Smooth muscle cell (in vitro differentiated cells): ENCODE results near the gene ENOX2. TPM values are rescaled to one million over a fixed set of nuclear protein-coding genes. Genes with fewer than 3 reads are reported as not detected.

Source experiments
- DNase-seq: peaks from one replicate; lab custom pipeline; 2025; ENCODE audit not compliant: unreplicated experiment; lab: John Stamatoyannopoulos, UW
- H2AFZ ChIP-seq: fragments of 200-600 bp; sonication (generic); 2 replicates; pipeline ENCODE4 v1.6.0; 2016; ENCODE audit warnings: antibody characterized with exemption, low read depth, mild to moderate bottlenecking
- H3F3A ChIP-seq: fragments of 200-600 bp; sonication (generic); 2 replicates; pipeline ENCODE4 v1.6.0; 2017; ENCODE audit warnings: antibody characterized with exemption, low read depth
- H3K27ac ChIP-seq: fragments of 200-600 bp; sonication (generic); 2 replicates; pipeline ENCODE4 v1.5.1; 2016; ENCODE audit warnings: low read depth, mild to moderate bottlenecking
- H3K27me3 ChIP-seq: fragments of 200-600 bp; sonication (generic); 2 replicates; pipeline ENCODE4 v1.6.1; 2016; ENCODE audit warnings: low read depth, mild to moderate bottlenecking
- H3K36me3 ChIP-seq: fragments of 200-600 bp; sonication (generic); 2 replicates; pipeline ENCODE4 v1.5.1; 2016; ENCODE audit warnings: low read depth
- H3K4me1 ChIP-seq: fragments of 200-600 bp; sonication (generic); 2 replicates; pipeline ENCODE4 v1.5.1; 2016; ENCODE audit warnings: low read depth
- H3K4me2 ChIP-seq: fragments of 200-600 bp; sonication (generic); 2 replicates; pipeline ENCODE4 v1.6.0; 2016; ENCODE audit warnings: mild to moderate bottlenecking
- H3K4me3 ChIP-seq: fragments of 200-600 bp; sonication (generic); 2 replicates; pipeline ENCODE4 v1.5.1; 2016; ENCODE audit warnings: mild to moderate bottlenecking
- H3K79me2 ChIP-seq: fragments of 200-600 bp; sonication (generic); 2 replicates; pipeline ENCODE4 v1.6.0; 2016; ENCODE audit warnings: low read depth, mild to moderate bottlenecking
- H3K9ac ChIP-seq: fragments of 200-600 bp; sonication (generic); 2 replicates; pipeline ENCODE4 v1.6.0; 2016; ENCODE audit warnings: low read depth
- H3K9me3 ChIP-seq: fragments of 200-600 bp; sonication (generic); replicated peaks from 2 replicates; pipeline ENCODE4 v1.5.1; 2016; ENCODE audit warnings: low read depth
- H4K20me1 ChIP-seq: fragments of 200-600 bp; sonication (generic); 2 replicates; pipeline ENCODE4 v1.6.0; 2016; ENCODE audit warnings: low read depth
- CTCF ChIP-seq: fragments of 200-600 bp; sonication (generic); IDR thresholded peaks from 2 replicates; pipeline ENCODE4 v1.5.1; 2017; ENCODE audit warnings: borderline replicate concordance, mild to moderate bottlenecking, antibody characterized with exemption; ENCODE audit not compliant: insufficient read depth, poor library complexity, severe bottlenecking
- WGBS: methylation state at CpG from one replicate; pipeline ENCODE4 v1.1.7; 2016; ENCODE audit warnings: low lambda C conversion rate; 5-methylcytosine and 5-hydroxymethylcytosine counted together
- polyA plus RNA-seq: library from polyadenylated mRNA; unstranded; fragments of >200 nt; fragmentation: Nextera tagmentation; extraction: Ambion mirVana; gene quantifications from 2 replicates; pipeline ENCODE4 v1.2.1, GENCODE V29; 2016
- total RNA-seq: library from RNA; depleted of rRNA; stranded (reverse); fragments of >200 nt; gene quantifications from 2 replicates; pipeline ENCODE4 v1.2.3, GENCODE V29; 2014

Gene ENOX2
- total and polyA plus RNA-seq, 2 experiments from 2014 or later, result 7.0 to 11.2 TPM

- Histone ChIP-seq H3K27me3 (peaks cover 14% of the 10 kb centered on the region), H3K79me2 (no peaks in the 10 kb centered on the region), H3K27ac (no peak overlapping the region), H3K4me2 (no peak overlapping the region), H3F3A (no peaks in the 10 kb centered on the region), H2AFZ (no peak overlapping the region), H3K36me3 (no peaks in the 10 kb centered on the region), H3K9ac (no peak overlapping the region), H4K20me1 (no peaks in the 10 kb centered on the region), H3K4me3 (no peak overlapping the region), H3K9me3 (peaks cover 1% of the 10 kb centered on the region), H3K4me1 (no peaks in the 10 kb centered on the region)
- no peak for TF ChIP-seq CTCF
- DNase-seq, result no peak
- 82% methylated on average over 2 of the region's 2 CpGs for WGBS
Measured at GRCh38 chrX:130680164-130681035, 222.6 kb downstream of the ENOX2 start.

DNA sequence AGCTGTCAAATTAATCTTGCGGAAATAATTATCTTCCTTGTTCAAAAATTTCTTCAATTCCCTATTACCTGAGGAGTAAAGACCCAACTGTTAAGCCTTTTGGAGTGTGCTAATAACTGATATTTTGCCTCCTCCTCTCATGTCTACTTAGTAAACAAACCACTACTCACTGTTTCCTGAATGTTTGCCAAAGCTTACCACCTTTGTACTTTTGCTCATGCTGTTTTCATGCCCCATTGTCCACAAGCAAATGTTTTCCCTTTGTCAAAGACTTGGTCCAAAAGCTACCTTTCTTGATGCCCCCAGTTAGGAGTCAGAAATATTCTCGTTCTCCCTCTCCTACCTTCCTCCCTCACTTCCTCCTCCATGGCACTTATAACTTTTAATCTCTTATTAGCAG, 226.1 kb downstream of the ENOX2 start:
- no peak overlapping the region for H3K4me3 ChIP-seq
- H3K79me2 ChIP-seq, result no peaks in the 10 kb centered on the region
- DNase-seq, result no peak
- no peak overlapping the region for H3K4me2 ChIP-seq
- no peaks in the 10 kb centered on the region for H3K36me3 ChIP-seq
- H4K20me1 ChIP-seq, result no peaks in the 10 kb centered on the region
- no peak overlapping the region for H3K9ac ChIP-seq
- H3F3A ChIP-seq, result no peaks in the 10 kb centered on the region
- H3K27me3 ChIP-seq, result peaks cover 13% of the 10 kb centered on the region
- WGBS, result 83% methylated on average over 2 of the region's 2 CpGs
- H3K4me1 ChIP-seq, result no peaks in the 10 kb centered on the region
- H2AFZ ChIP-seq, result no peak overlapping the region
- peaks cover 3% of the 10 kb centered on the region for H3K9me3 ChIP-seq
- TF ChIP-seq CTCF, result no peak
- H3K27ac ChIP-seq, result no peak overlapping the region

GRCh38 chrX:130672214-130672613, 230.8 kb downstream of the ENOX2 start:
- H3K9ac ChIP-seq, result no peak overlapping the region
- H3K27me3 ChIP-seq, result no peaks in the 10 kb centered on the region
- H3K4me3 ChIP-seq, result no peak overlapping the region
- no peak overlapping the region for H3K4me2 ChIP-seq
- WGBS, result 85% methylated on average over 6 of the region's 6 CpGs
- peaks cover 3% of the 10 kb centered on the region for H3K9me3 ChIP-seq
- no peaks in the 10 kb centered on the region for H4K20me1 ChIP-seq
- no peaks in the 10 kb centered on the region for H3K79me2 ChIP-seq
- no peaks in the 10 kb centered on the region for H3F3A ChIP-seq
- no peaks in the 10 kb centered on the region for H3K4me1 ChIP-seq
- no peak overlapping the region for H2AFZ ChIP-seq
- H3K27ac ChIP-seq, result no peak overlapping the region
- TF ChIP-seq CTCF, result no peak
- DNase-seq, result no peak
- no peaks in the 10 kb centered on the region for H3K36me3 ChIP-seq

DNA sequence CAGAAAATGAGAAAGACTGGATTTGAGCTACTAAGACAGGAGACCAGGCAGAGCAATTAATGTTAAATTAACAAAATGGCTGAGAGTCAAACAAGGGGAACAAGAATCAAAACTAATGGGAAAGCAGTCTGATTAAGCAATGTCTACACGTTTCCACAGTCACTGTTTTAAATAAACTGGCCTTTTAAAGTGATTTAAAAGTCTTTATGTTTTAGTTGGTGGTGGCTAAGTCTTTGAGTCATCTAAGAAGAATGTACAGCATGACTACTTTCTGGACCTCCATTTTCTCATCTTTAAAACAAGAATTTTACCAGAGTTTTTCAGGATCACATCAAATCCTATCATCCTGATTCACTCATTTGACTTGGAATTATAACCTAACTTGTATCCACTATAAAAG, 233.8 kb downstream of the ENOX2 start:
- no peak for TF ChIP-seq CTCF
- DNase-seq, result no peak
- H3K9me3 ChIP-seq, result no peaks in the 10 kb centered on the region
- no peaks in the 10 kb centered on the region for H4K20me1 ChIP-seq
- no peak overlapping the region for H3K4me2 ChIP-seq
- WGBS, result 11% methylated on average over 1 of the region's 1 CpG
- no peak overlapping the region for H3K9ac ChIP-seq
- H3K27ac ChIP-seq, result peak overlapping the region; percentile 19
- no peaks in the 10 kb centered on the region for H3K27me3 ChIP-seq
- no peaks in the 10 kb centered on the region for H3F3A ChIP-seq
- H3K36me3 ChIP-seq, result no peaks in the 10 kb centered on the region
- no peaks in the 10 kb centered on the region for H3K4me1 ChIP-seq
- no peak overlapping the region for H2AFZ ChIP-seq
- no peak overlapping the region for H3K4me3 ChIP-seq
- H3K79me2 ChIP-seq, result no peaks in the 10 kb centered on the region
